A549 treated with dexamethasone at 1 μM for 4 hours (cell line): ENCODE data around the gene ITGB3BP. TPM values are rescaled to one million over a fixed set of nuclear protein-coding genes. Genes with fewer than 3 reads are reported as not detected.

Experiments
- total RNA-seq: library from RNA; stranded (reverse); fragments of 200-300 nt; extraction: Qiagen RNA extraction; gene quantifications from 5 replicates; pipeline ENCODE4 v1.2.3, GENCODE V29; 2022

Gene ITGB3BP
- total RNA-seq: 21.3 to 26.3 TPM (median 24.0 TPM) in 5 replicates

GRCh38 chr1:63522891-63523728 lies at the start of gene ITGB3BP, which contains the start of gene EFCAB7:
Gene ITGB3BP, minus strand, starts transcription at chr1:63523225. Its CDS starts 92 bp downstream, at chr1:63523133.
Gene EFCAB7, plus strand, starts transcription at chr1:63523525. Its CDS starts 2,048 bp downstream, at chr1:63525573.

Other genes starting within 250 kb of the ITGB3BP start
- gene FOXD3, start 200.7 kb downstream of the ITGB3BP start, total RNA-seq: 0.52 to 0.91 TPM (median 0.70 TPM) in 5 replicates
- gene ALG6, start 155.6 kb downstream of the ITGB3BP start, total RNA-seq: 4.6 to 6.5 TPM (median 6.1 TPM) in 5 replicates
- gene EFCAB7, start 300 bp upstream of the ITGB3BP start, total RNA-seq: 2.0 to 2.7 TPM (median 2.4 TPM) in 5 replicates
- gene PGM1, start 70.2 kb upstream of the ITGB3BP start, total RNA-seq: 35.6 to 39.0 TPM (median 38.8 TPM) in 5 replicates